K562 (cell line): ENCODE measurements around the gene NUP98. TPM values are rescaled to one million over a fixed set of nuclear protein-coding genes. Genes with fewer than 3 reads are reported as not detected.

Experiments
- BCLAF1 ChIP-seq, 2 experiments: fragments of 450-650 bp in 1 of 2; IDR thresholded peaks; 2 replicates each; pipeline ENCODE4 v1.6.1; 2011 to 2017; ENCODE audit warnings: low read depth in 2 of 2, antibody characterized with exemption in 1 of 2, borderline replicate concordance in 1 of 2, low read length in 1 of 2, mild to moderate bottlenecking in 1 of 2, mixed read lengths in 1 of 2; ENCODE audit not compliant: control insufficient read depth in 1 of 2
- ERF ChIP-seq: fragments of 450-650 bp; formaldehyde crosslinking; IDR thresholded peaks from 2 replicates; pipeline ENCODE4 v1.4.0; 2020; ENCODE audit warnings: mild to moderate bottlenecking, mixed read lengths
- HMG20B ChIP-seq: fragments of 250-450 bp; sonication (Bioruptor Pico); IDR thresholded peaks from 2 replicates; pipeline ENCODE4 v1.5.0; 2021; ENCODE audit warnings: mild to moderate bottlenecking
- MCM2 ChIP-seq: fragments of 450-650 bp; IDR thresholded peaks from 2 replicates; pipeline ENCODE4 v1.6.1; 2017; ENCODE audit warnings: low read depth, mild to moderate bottlenecking
- MITF ChIP-seq: IDR thresholded peaks from 2 replicates; pipeline ENCODE4 v1.6.1; 2014; ENCODE audit warnings: antibody characterized with exemption
- NFYB ChIP-seq: IDR thresholded peaks from 2 replicates; pipeline ENCODE4 v1.6.1; 2011; ENCODE audit warnings: mild to moderate bottlenecking, moderate library complexity; ENCODE audit not compliant: insufficient read length; ENCODE audit errors: extremely low read depth
- NUFIP1 ChIP-seq: fragments of 450-650 bp; IDR thresholded peaks from 2 replicates; pipeline ENCODE4 v1.6.1; 2018; ENCODE audit not compliant: partially characterized antibody
- OTX1 ChIP-seq: fragments of 450-650 bp; formaldehyde crosslinking; IDR thresholded peaks from 2 replicates; pipeline ENCODE4 v1.4.0; 2022; ENCODE audit warnings: mild to moderate bottlenecking
- PML ChIP-seq: IDR thresholded peaks from 2 replicates; pipeline ENCODE4 v1.6.1; 2012; ENCODE audit warnings: low read length, inconsistent platforms
- POLR2AphosphoS2 ChIP-seq: IDR thresholded peaks from 2 replicates; pipeline ENCODE4 v1.6.1; 2012; ENCODE audit warnings: low read length, improper control_type of control experiment
- POLR2B ChIP-seq: fragments of 450-650 bp; IDR thresholded peaks from 2 replicates; pipeline ENCODE4 v1.6.1; 2018; ENCODE audit warnings: low read depth; ENCODE audit not compliant: partially characterized antibody
- PREB ChIP-seq: sonication (generic); formaldehyde crosslinking; IDR thresholded peaks from 2 replicates; pipeline ENCODE4 v1.8.1; 2023; ENCODE audit warnings: mild to moderate bottlenecking, missing genetic modification reagents
- RAD21 ChIP-seq, 2 experiments: fragments of 250-450 bp in 1 of 2; fragments of 450-650 bp in 1 of 2; sonication (Bioruptor Pico) in 1 of 2; formaldehyde crosslinking in 1 of 2; IDR thresholded peaks in 1 of 2; conservative IDR thresholded peaks in 1 of 2; 2 replicates each; pipeline versions ENCODE4 v1.4.0 to v1.8.0; 2020 to 2022; ENCODE audit warnings: mild to moderate bottlenecking in 2 of 2, moderate library complexity in 1 of 2
- RAD51 ChIP-seq: fragments of 450-650 bp; IDR thresholded peaks from 2 replicates; pipeline ENCODE4 v1.7.1; 2016; ENCODE audit warnings: low read depth, mild to moderate bottlenecking, borderline replicate concordance
- RBBP5 ChIP-seq: fragments of 200-600 bp; sonication (generic); IDR thresholded peaks from 2 replicates; pipeline ENCODE4 v1.6.1; 2012; ENCODE audit warnings: borderline replicate concordance, mild to moderate bottlenecking, low read length, control low read depth, inconsistent platforms; ENCODE audit not compliant: insufficient read depth, poor library complexity, severe bottlenecking
- SOX6 ChIP-seq: fragments of 450-650 bp; IDR thresholded peaks from 2 replicates; pipeline ENCODE4 v1.6.1; 2014; ENCODE audit warnings: mild to moderate bottlenecking
- TEAD4 ChIP-seq, 2 experiments: sonication (generic) in 1 of 2; formaldehyde crosslinking in 1 of 2; IDR thresholded peaks; 2 replicates each; pipeline versions ENCODE4 v1.6.1 to v1.8.0; 2012 to 2022; ENCODE audit warnings: borderline replicate concordance in 1 of 2, inconsistent platforms in 1 of 2, low read length in 1 of 2, mild to moderate bottlenecking in 1 of 2, missing genetic modification reagents in 1 of 2
- ZC3H8 ChIP-seq: fragments of 450-650 bp; IDR thresholded peaks from 2 replicates; pipeline ENCODE4 v1.6.1; 2017
- ZKSCAN1 ChIP-seq: fragments of 150-350 bp; IDR thresholded peaks from 2 replicates; pipeline ENCODE4 v1.6.1; 2016; ENCODE audit warnings: low read depth, low read length
- ZNF121 ChIP-seq: sonication (generic); formaldehyde crosslinking; conservative IDR thresholded peaks from 2 replicates; pipeline ENCODE4 v1.8.0; 2022; ENCODE audit warnings: missing genetic modification reagents
- ZNF212 ChIP-seq: fragments of 450-650 bp; formaldehyde crosslinking; IDR thresholded peaks from 2 replicates; pipeline ENCODE4 v1.4.0; 2020; ENCODE audit warnings: mild to moderate bottlenecking
- ZNF217 ChIP-seq: sonication (generic); formaldehyde crosslinking; IDR thresholded peaks from 2 replicates; pipeline ENCODE4 v1.8.0; 2022; ENCODE audit warnings: mild to moderate bottlenecking, missing genetic modification reagents
- ZNF23 ChIP-seq: fragments of 250-450 bp; sonication (Bioruptor Pico); IDR thresholded peaks from 2 replicates; pipeline ENCODE4 v1.4.0; 2020; ENCODE audit warnings: mild to moderate bottlenecking
- ZNF408 ChIP-seq: fragments of 250-450 bp; sonication (Bioruptor Pico); IDR thresholded peaks from 2 replicates; pipeline ENCODE4 v1.4.0; 2020; ENCODE audit warnings: low read depth, mild to moderate bottlenecking, moderate library complexity
- polyA plus RNA-seq, 8 experiments: library from polyadenylated mRNA; depleted of rRNA in 4 of 8; stranded (reverse) in 5 of 8; unstranded in 3 of 8; fragments of >200 nt; fragmentation: Nextera tagmentation in 2 of 8; fragmentation: Illumina TruSeq in 1 of 8; extraction: Ambion mirVana in 2 of 8; extraction: Trizol in 1 of 8; gene quantifications; 2 replicates each; pipeline versions ENCODE4 v1.2.1 to v1.2.3, GENCODE V29; 2011 to 2014; ENCODE audit warnings: inconsistent platforms in 1 of 8, missing spikeins in 1 of 8
- total RNA-seq, 7 experiments: library from RNA; depleted of rRNA in 6 of 7; stranded (reverse); fragments of >200 nt in 6 of 7; fragmentation: Illumina TruSeq in 2 of 7; extraction: Trizol in 2 of 7; gene quantifications; 2 replicates each; pipeline versions ENCODE4 v1.2.1 to v1.2.3, GENCODE V29; 2011 to 2021; ENCODE audit warnings: low replicate concordance in 1 of 7

Gene NUP98
- total and polyA plus RNA-seq, 9 of the 15 experiments (the other 6 are each of a cell fraction or from before 2014, with no cell fraction given), result 45.1 to 196 (median 130) TPM

- TF ChIP-seq ZNF23, result no peak
- TF ChIP-seq ZNF408 (CRISPR knock-in tag), result no peak
- TF ChIP-seq MITF, result no peak
- no peak for TF ChIP-seq NUFIP1
- no peak for TF ChIP-seq ZNF212 (CRISPR knock-in tag)
- TF ChIP-seq NFYB, result no peak
- no peak for TF ChIP-seq ZC3H8
- no peak for TF ChIP-seq ZNF121 (CRISPR knock-in tag)
- TF ChIP-seq RBBP5, result no peak
- no peak for TF ChIP-seq PREB (CRISPR knock-in tag)
- TF ChIP-seq SOX6, result no peak
- TF ChIP-seq OTX1 (CRISPR knock-in tag), result 0 out of 2 replicates have a peak, but pooled peaks have one; percentile 22
- no peak for TF ChIP-seq RAD51
- peak; percentile 38; the same call in 1 of the 2 replicates for TF ChIP-seq ERF
- peak; percentile 95; the same call in 1 of the 2 replicates for TF ChIP-seq POLR2AphosphoS2
- peak; percentile 39; the same call in 1 of the 2 replicates for TF ChIP-seq TEAD4 (IDR thresholded peaks at IDR 0.05; ENCODE audit: low read length)
- no peak for TF ChIP-seq TEAD4 (CRISPR knock-in tag; IDR thresholded peaks at IDR 0.05; ENCODE audit: borderline replicate concordance)
- 0 out of 2 replicates have a peak, but pooled peaks have one; percentile 13 for TF ChIP-seq PML
- no peak for TF ChIP-seq ZKSCAN1
- TF ChIP-seq MCM2, result no peak
- peak; percentile 16 for TF ChIP-seq POLR2B
- TF ChIP-seq HMG20B (CRISPR knock-in tag), result no peak
- 0 out of 4 replicates have a peak, but pooled peaks of 1 of the 2 experiments have one; percentile 29 for TF ChIP-seq BCLAF1 (IDR thresholded peaks at IDR 0.05; ENCODE audit: borderline replicate concordance in 1 of 2, control insufficient read depth in 1 of 2, low read depth in 2 of 2, low read length in 1 of 2)
- TF ChIP-seq RAD21 (CRISPR knock-in tag; conservative IDR thresholded peaks at IDR 0.05 in 1 of 2, IDR thresholded peaks at IDR 0.05 in 1 of 2), result no peak
- TF ChIP-seq ZNF217 (CRISPR knock-in tag), result no peak
These were observed 28.3 kb upstream of the NUP98 start (continued) for GRCh38 chr11:3825473-3826154.
